ENCODE measurements around the gene CITED4. TPM values are rescaled to one million over a fixed set of nuclear protein-coding genes. Genes with fewer than 3 reads are reported as not detected.

The CITED4 gene
- total and polyA plus RNA-seq, 10 of the 15 experiments (the other 5 are each of a cell fraction or from before 2014, with no cell fraction given), result 0.13 to 0.64 (median 0.26) TPM; not detected in 6

- TF ChIP-seq ZBTB40 (IDR thresholded peaks at IDR 0.05; ENCODE audit: borderline replicate concordance) (no peak), ZNF592 (IDR thresholded peaks at IDR 0.05) (no peak), HDGF (IDR thresholded peaks at IDR 0.05) (peak; percentile 88)
Observed at GRCh38 chr1:40818264-40818961, 43.8 kb downstream of the CITED4 start (continued).

Measured in GM12878 (cell line).